Measurements from ENCODE around the gene EEF1AKMT4. TPM values are rescaled to one million over a fixed set of nuclear protein-coding genes. Genes with fewer than 3 reads are reported as not detected.

Gene EEF1AKMT4
- total RNA-seq, 4 donors from 2014 or later, result 3.3 to 4.9 (median 3.7) TPM

GRCh38 chr3:184234671-184235380 is 14.6 kb upstream of the EEF1AKMT4 start:
- Histone ChIP-seq H3K9me3 (no peaks in the 10 kb centered on the region), H3K27ac (replicated peaks in 1 of 4) (no peak overlapping the region), H3K4me1 (peaks cover 12 to 13% (median 13%) of the 10 kb centered on the region in 4 donors), H3K36me3 (no peaks in the 10 kb centered on the region), H3K27me3 (peaks cover 4 to 86% (median 21%) of the 10 kb centered on the region in 4 donors), H3K4me3 (no peak overlapping the region)
- intact Hi-C loops (cut with DNase I), result loop anchor here (5.0 kb wide), 1 partner anchor 48 kb away; the partner anchor contains the start of gene ABCF3
- WGBS, result 86% methylated on average over 14 of the region's 19 CpGs
- TF ChIP-seq POLR2AphosphoS5 (IDR thresholded peaks at IDR 0.05) (no peak), CTCF (IDR thresholded peaks at IDR 0.05) (no peak), POLR2A (IDR thresholded peaks at IDR 0.05; ENCODE audit: low read depth) (no peak), EP300 (IDR thresholded peaks at IDR 0.05) (no peak)
- DNase-seq (ENCODE audit: extremely low spot score), result no peak

DNA sequence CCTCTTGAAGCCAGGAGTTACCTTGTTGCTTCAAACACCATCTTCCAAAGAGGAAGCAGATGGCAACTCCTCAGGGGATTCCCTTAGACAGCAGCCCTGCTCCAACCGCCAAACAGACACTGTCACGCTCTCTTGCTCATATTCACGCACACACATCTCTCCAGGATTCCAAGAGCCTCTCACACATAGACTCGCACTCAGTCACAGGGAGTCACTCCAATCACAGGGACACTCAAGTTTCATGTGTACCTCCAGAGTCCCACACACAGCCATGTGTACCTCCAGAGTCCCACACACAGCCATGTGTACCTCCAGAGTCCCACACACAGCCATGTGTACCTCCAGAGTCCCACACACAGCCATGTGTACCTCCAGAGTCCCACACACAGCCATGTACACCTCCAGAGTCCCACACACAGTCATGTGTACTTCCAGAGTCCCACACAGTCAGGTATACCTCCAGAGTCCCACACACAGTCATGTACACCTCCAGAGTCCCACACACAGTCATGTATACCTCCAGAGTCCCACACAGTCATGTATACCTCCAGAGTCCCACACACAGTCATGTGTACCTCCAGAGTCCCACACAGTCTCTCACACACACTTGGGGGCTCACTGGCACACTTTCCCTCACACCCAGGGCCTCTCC is 14.0 kb upstream of the EEF1AKMT4 start:
- TF ChIP-seq CTCF (IDR thresholded peaks at IDR 0.05) (no peak), POLR2A (IDR thresholded peaks at IDR 0.05; ENCODE audit: low read depth) (no peak), POLR2AphosphoS5 (IDR thresholded peaks at IDR 0.05) (no peak), EP300 (IDR thresholded peaks at IDR 0.05) (no peak)
- Histone ChIP-seq H3K4me1 (peaks cover 5 to 6% (median 6%) of the 10 kb centered on the region in 4 donors), H3K4me3 (no peak overlapping the region), H3K27me3 (peaks cover 0 to 81% (median 15%) of the 10 kb centered on the region in 4 donors), H3K27ac (replicated peaks in 1 of 4) (no peak overlapping the region), H3K36me3 (no peaks in the 10 kb centered on the region), H3K9me3 (no peaks in the 10 kb centered on the region)
- 76% methylated on average over 4 of the region's 4 CpGs for WGBS
- intact Hi-C loops (cut with DNase I), result no loop called here
- DNase-seq (ENCODE audit: extremely low spot score), result no peak

- H3K36me3 ChIP-seq, result no peaks in the 10 kb centered on the region
- TF ChIP-seq EP300 (IDR thresholded peaks at IDR 0.05), result no peak
- no peak for TF ChIP-seq POLR2A (IDR thresholded peaks at IDR 0.05; ENCODE audit: low read depth)
- TF ChIP-seq POLR2AphosphoS5 (IDR thresholded peaks at IDR 0.05), result no peak
- TF ChIP-seq CTCF (IDR thresholded peaks at IDR 0.05), result no peak
- H3K4me1 ChIP-seq, result peaks cover under 1 to 1% (median under 1%) of the 10 kb centered on the region in 4 donors
- intact Hi-C loops (cut with DNase I), result no loop called here
- no peak for DNase-seq (ENCODE audit: extremely low spot score)
- H3K4me3 ChIP-seq, result no peak overlapping the region
- no peaks in the 10 kb centered on the region for H3K9me3 ChIP-seq
- H3K27ac ChIP-seq (replicated peaks in 1 of 4), result no peak overlapping the region
- peaks cover 0 to 81% (median 10%) of the 10 kb centered on the region in 4 donors for H3K27me3 ChIP-seq
- 48% methylated on average over 9 of the region's 14 CpGs for WGBS
Observed at GRCh38 chr3:184236033-184236410, 13.4 kb upstream of the EEF1AKMT4 start.

- Histone ChIP-seq H3K27me3 (peaks cover 0 to 81% (median 5%) of the 10 kb centered on the region in 4 donors), H3K27ac (replicated peaks in 1 of 4) (no peak overlapping the region), H3K36me3 (peaks cover 0 to 2% (median 0%) of the 10 kb centered on the region in 4 donors), H3K4me1 (peaks cover 4 to 6% (median 5%) of the 10 kb centered on the region in 4 donors), H3K4me3 (no peak overlapping the region), H3K9me3 (no peaks in the 10 kb centered on the region)
- DNase-seq (ENCODE audit: extremely low spot score), result no peak
- 92% methylated on average over 2 of the region's 3 CpGs for WGBS
- no peak for TF ChIP-seq POLR2AphosphoS5 (IDR thresholded peaks at IDR 0.05)
- no peak for TF ChIP-seq EP300 (IDR thresholded peaks at IDR 0.05)
- TF ChIP-seq CTCF (IDR thresholded peaks at IDR 0.05), result no peak
- no peak for TF ChIP-seq POLR2A (IDR thresholded peaks at IDR 0.05; ENCODE audit: low read depth)
- intact Hi-C loops (cut with DNase I), result no loop called here
Observed at GRCh38 chr3:184236636-184237035, 12.8 kb upstream of the EEF1AKMT4 start.
